Lower leg skin (tissue), 3 donors: Measurements from ENCODE around the gene ABCC5.

Experiments
- POLR2A ChIP-seq, 2 donors: fragments of 450-650 bp; IDR thresholded peaks; one replicate each; pipeline ENCODE4 v1.6.1; 2016 to 2017; ENCODE audit warnings: antibody characterized with exemption in 2 of 2, mild to moderate bottlenecking in 1 of 2, moderate library complexity in 1 of 2
- TF ChIP-seq, protein P1 (sequence below), 3 donors: fragments of 450-650 bp; IDR thresholded peaks; one replicate each; pipeline ENCODE4 v1.5.1; 2016; ENCODE audit warnings: antibody characterized with exemption in 3 of 3, mild to moderate bottlenecking in 3 of 3, moderate library complexity in 2 of 3

DNA sequence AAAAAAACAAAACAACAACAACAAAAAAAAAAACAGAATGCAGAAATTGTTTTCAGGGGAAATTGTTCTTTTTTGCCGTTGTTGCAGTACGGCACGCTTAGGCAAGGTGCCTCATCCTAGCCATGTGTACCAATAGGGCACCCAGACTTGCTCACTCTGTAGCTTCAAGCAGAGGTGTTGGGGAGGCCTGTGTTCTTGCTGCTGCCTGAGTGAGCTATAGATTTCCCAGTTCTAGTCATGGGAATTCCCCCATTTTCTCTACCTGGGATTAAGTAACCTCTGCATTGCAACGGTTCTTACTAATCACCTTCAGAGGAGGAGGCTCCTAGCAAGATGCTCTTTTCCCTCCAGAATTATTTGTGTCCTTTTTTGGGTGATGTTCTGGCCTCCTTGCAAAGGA is 120.1 kb downstream of the ABCC5 start:
- TF ChIP-seq, protein P1, sequence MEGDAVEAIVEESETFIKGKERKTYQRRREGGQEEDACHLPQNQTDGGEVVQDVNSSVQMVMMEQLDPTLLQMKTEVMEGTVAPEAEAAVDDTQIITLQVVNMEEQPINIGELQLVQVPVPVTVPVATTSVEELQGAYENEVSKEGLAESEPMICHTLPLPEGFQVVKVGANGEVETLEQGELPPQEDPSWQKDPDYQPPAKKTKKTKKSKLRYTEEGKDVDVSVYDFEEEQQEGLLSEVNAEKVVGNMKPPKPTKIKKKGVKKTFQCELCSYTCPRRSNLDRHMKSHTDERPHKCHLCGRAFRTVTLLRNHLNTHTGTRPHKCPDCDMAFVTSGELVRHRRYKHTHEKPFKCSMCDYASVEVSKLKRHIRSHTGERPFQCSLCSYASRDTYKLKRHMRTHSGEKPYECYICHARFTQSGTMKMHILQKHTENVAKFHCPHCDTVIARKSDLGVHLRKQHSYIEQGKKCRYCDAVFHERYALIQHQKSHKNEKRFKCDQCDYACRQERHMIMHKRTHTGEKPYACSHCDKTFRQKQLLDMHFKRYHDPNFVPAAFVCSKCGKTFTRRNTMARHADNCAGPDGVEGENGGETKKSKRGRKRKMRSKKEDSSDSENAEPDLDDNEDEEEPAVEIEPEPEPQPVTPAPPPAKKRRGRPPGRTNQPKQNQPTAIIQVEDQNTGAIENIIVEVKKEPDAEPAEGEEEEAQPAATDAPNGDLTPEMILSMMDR (IDR thresholded peaks at IDR 0.05) = no peak
- no peak for TF ChIP-seq POLR2A (IDR thresholded peaks at IDR 0.05)
